GM10248 (cell line): Measurements from ENCODE around the gene KIF13A.

Experiments
- CTCF ChIA-PET: fragments of 300-600 bp; sonication (Branson Sonifier 250); formaldehyde crosslinking; extraction: SDS; loops from one replicate; lab custom pipeline; 2021; ENCODE audit warnings: antibody characterized with exemption; lab: Yijun Ruan, JAX
- POLR2A ChIA-PET: fragments of 350-650 bp; sonication (Branson Sonifier 250); formaldehyde crosslinking; extraction: SDS; loops from one replicate; lab custom pipeline; 2020; ENCODE audit warnings: antibody characterized with exemption; lab: Yijun Ruan, JAX
- DNase-seq: peaks from one replicate; pipeline ENCODE4 v3.0.0; 2012; ENCODE audit errors: extremely low spot score
- CTCF ChIP-seq: IDR thresholded peaks from 2 replicates; pipeline ENCODE4 v1.5.1; 2012; ENCODE audit warnings: mild to moderate bottlenecking, low read depth; ENCODE audit errors: extremely low read depth, missing control alignments, control extremely low read depth

The KIF13A gene

GRCh38 chr6:17856306-17856705 is 131.1 kb downstream of the KIF13A start:
- no peak for DNase-seq
- ChIA-PET CTCF (no interaction called here), POLR2A (no interaction called here)
- TF ChIP-seq CTCF = no peak

- CTCF ChIA-PET = no interaction called here
- no peak for DNase-seq
- TF ChIP-seq CTCF = no peak
- POLR2A ChIA-PET = no interaction called here
These were observed 132.1 kb downstream of the KIF13A start for GRCh38 chr6:17855381-17855780.

- TF ChIP-seq CTCF = no peak
- no peak for DNase-seq
- POLR2A ChIA-PET = no interaction called here
- CTCF ChIA-PET = interaction anchor here (0.8 to 1.7 kb wide), 3 partner anchors 9 to 269 kb away, joined by 3 to 7 read pairs (median 3); no protein-coding TSS in a partner anchor
These were observed 133.9 kb downstream of the KIF13A start for GRCh38 chr6:17853533-17853932.

DNA sequence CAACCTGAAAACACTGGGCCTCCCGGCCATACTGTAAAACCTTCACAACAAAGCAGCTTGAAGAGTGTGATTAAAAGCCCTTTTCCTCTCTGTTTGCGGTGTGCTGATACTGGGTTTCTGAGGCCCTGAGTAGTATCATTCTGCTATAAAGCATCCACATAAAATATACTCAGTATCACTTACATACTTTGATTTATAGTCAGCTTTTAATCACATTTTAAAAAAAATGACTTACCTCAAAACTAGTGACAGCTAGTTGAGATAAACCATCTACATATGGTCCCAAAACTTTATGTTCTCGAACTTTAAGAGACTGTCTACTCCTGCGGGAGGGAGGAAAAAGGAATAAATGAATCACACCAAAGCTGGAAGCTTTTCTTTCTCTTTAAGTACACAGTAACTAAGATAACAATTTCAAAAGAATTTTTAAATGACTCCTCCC is 135.7 kb downstream of the KIF13A start:
- no peak for DNase-seq
- ChIA-PET CTCF (interaction anchor here (0.6 to 1.6 kb wide), 3 partner anchors 9 to 738 kb away, joined by 3 to 4 read pairs (median 3); no protein-coding TSS in a partner anchor), POLR2A (no interaction called here)
- no peak for TF ChIP-seq CTCF

DNA sequence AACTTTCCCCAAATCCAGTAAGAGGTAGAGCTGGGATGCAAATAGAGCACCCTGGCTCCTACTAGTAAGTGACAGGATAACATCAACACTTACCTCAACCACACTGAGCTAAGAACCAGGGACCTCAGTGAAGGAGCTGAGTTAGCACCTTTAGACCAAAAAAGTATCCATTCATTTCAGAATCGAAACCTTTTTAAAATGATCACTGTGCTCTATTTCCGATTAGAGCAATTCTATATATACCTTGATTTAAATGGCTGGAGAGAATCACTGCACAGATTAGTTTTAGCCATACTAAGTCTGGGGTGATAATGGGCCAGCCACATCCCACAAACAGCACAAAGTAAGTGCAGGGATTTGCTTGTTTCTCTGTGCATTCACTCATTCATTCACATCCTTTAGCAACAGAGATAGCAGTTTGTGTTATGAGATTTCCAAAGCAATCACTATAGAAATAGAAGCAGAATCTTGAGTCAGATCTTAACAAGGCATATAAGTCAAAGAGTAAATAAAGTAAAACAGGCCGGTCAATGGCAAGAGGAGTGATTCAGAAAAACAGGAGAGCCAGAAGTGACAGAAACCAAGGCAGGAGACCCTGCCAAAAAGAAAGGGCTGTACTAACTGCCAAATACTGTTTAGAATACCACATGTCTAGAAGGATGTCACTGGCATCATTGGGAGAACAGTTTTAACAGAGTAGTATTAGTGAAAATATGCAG is 136.3 kb downstream of the KIF13A start:
- ChIA-PET POLR2A (no interaction called here), CTCF (interaction anchor here (1.1 kb wide), 1 partner anchor 738 kb away, joined by 3 read pairs; no protein-coding TSS in a partner anchor)
- no peak for DNase-seq

GRCh38 chr6:17850281-17850680 is 137.2 kb downstream of the KIF13A start:
- no peak for TF ChIP-seq CTCF
- POLR2A ChIA-PET = no interaction called here

More for the DNA sequence above, 136.3 kb downstream of the KIF13A start:
- no peak for TF ChIP-seq CTCF

More at GRCh38 chr6:17850281-17850680, 137.2 kb downstream of the KIF13A start:
- no peak for DNase-seq
- CTCF ChIA-PET = no interaction called here
